GM18507 (cell line): Measurements from ENCODE around the gene TMOD1.
"Not testable (repeated sequence)": the region's sequence is repeated elsewhere in the genome, so short reads cannot be mapped to it uniquely, and the experiment has no call there.

ENCODE experiments used
- DNase-seq: peaks from one replicate; pipeline ENCODE4 v3.0.0; 2011; ENCODE audit warnings: low read depth; ENCODE audit not compliant: insufficient read length; ENCODE audit errors: extremely low spot score
- FAIRE-seq: peaks from 2 replicates; lab custom pipeline; 2011; peaks lifted over from hg19 to GRCh38; lab: Jason Lieb, UNC

The TMOD1 gene

DNA sequence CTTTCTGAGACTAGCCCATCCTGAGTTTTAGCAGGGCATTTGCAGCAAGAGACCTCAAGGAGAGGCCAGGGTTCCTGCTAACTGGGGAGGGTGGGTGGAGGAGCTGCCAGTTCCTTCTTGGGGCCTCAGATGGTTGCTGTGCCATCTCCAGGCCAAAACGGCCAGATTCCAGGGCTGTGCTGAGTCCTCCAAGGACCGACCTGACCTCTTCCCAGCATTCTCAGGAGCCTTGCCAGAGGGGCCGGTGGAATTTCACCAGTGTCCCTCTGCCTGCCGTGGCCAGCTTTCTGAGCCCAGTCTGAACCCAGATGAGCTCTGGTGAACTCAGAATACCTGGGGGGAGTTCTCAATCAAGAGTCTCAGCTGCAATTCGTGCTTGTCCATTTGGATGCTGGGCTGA lies 77.4 kb downstream of the TMOD1 start:
- DNase-seq (no peak), FAIRE-seq (no peak)

DNA sequence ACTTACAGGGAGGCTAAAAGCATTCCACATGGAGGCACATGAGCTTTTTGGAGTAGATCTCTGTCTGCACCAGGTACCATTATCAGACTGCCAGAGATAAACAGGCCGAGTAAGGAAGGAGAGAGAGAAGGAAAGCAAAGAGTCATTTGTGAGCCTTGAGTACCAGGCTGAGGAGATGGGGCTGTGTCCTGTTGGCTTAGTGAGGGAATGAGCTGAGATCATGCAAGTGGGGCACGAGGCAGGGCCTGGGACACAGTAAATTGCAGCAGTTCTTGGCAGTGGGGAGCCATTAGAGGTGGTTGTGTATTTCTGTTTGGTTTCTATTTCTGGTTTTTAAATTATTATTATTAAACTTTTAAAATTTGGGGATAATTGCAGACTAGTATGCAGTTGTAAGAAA lies 78.4 kb downstream of the TMOD1 start:
- DNase-seq (no peak), FAIRE-seq (no peak)

DNA sequence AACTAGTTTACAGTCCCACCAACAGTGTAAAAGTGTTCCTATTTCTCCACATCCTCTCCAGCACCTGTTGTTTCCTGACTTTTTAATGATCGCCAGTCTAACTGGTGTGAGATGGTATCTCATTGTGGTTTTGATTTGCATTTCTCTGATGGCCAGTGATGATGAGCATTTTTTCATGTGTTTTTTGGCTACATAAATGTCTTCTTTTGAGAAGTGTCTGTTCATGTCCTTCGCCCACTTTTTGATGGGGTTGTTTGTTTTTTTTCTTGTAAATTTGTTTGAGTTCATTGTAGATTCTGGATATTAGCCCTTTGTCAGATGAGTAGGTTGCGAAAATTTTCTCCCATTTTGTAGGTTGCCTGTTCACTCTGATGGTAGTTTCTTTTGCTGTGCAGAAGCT lies 80.1 kb downstream of the TMOD1 start:
- DNase-seq, FAIRE-seq: not testable (repeated sequence)

DNA sequence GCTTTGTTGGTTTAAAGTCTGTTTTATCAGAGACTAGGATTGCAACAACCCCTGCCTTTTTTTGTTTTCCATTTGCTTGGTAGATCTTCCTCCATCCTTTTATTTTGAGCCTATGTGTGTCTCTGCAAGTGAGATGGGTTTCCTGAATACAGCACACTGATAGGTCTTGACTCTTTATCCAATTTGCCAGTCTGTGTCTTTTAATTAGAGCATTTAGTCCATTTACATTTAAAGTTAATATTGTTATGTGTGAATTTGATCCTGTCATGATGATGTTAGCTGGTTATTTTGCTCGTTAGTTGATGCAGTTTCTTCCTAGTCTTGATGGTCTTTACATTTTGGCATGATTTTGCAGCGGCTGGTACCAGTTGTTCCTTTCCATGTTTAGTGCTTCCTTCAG lies 83.3 kb downstream of the TMOD1 start:
- DNase-seq, FAIRE-seq: not testable (repeated sequence)

DNA sequence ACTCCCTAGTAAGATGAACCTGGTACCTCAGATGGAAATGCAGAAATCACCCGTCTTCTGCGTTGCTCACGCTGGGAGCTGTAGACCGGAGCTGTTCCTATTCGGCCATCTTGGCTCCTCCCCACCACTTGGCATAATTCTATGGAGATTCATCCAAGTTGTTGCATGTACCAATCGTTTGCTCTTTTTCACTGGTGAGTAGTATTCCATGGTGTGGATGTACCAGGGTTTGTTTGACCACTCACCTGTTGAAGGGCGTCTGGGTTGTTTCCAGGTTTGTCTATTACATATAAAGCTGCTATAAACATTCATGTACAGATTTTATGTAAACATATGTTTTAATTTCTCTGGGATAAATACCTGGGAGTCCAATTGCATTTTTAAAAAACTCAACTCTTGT lies 85.4 kb downstream of the TMOD1 start:
- not testable (repeated sequence) for FAIRE-seq, DNase-seq

DNA sequence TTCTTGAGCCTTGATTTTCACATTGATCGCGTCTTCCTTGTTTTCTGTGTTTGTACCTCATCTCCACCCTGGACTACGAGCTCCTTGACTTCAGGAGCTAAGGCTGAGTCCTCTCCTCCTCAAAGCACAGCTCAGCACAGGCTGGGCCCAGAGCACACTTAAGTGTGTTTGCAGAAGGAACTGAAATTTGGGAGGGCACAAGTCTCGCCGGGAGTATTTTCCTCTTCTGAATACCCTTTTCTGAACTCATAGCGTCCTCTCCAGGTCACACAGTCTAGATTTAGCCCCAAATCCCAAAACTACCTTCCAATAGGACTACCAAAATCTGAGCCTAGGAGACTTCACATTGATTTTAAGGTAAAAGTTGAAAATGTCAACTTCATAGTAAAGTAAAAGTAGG lies 90.1 kb downstream of the TMOD1 start:
- DNase-seq (no peak), FAIRE-seq (no peak)

DNA sequence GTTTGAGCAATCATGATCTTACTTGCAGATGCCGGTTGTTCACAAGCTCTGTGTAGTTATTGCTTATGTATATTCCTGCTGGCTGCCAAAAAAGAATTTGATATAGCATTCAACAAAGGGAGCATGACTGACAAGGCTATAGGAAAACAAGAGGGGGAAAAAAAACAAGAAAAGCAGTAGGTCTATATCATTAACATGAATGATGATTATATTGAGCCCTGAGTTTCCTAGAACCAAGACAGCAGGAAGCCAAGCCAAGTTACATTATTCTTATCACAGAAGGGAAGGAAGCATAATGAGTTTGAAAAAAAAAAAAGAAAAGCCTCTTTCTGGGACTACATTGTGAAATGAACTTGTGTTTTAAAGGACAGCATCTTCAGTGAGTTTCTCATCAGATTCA lies 90.7 kb downstream of the TMOD1 start:
- FAIRE-seq (no peak), DNase-seq (no peak)

DNA sequence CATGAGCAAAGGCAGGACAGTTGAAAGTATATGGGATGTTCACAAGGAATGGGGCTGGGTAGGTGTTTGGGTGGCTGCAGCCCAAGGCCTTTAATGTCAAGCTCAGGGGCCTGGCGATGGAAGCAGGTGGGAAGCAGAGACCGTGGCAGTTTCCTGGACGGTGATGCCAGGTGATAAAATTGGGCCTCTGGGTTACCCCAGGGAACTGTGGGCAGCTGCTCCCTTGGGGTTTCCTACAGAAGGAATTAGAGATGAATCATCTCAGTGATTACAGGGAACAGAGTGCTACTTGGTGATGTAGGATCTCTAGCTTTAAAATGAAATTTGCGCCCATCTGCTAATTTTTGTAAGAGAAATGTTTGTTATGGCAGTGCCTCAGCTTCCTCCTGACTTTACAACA lies 92.5 kb downstream of the TMOD1 start:
- no peak for DNase-seq
- FAIRE-seq, result no peak

DNA sequence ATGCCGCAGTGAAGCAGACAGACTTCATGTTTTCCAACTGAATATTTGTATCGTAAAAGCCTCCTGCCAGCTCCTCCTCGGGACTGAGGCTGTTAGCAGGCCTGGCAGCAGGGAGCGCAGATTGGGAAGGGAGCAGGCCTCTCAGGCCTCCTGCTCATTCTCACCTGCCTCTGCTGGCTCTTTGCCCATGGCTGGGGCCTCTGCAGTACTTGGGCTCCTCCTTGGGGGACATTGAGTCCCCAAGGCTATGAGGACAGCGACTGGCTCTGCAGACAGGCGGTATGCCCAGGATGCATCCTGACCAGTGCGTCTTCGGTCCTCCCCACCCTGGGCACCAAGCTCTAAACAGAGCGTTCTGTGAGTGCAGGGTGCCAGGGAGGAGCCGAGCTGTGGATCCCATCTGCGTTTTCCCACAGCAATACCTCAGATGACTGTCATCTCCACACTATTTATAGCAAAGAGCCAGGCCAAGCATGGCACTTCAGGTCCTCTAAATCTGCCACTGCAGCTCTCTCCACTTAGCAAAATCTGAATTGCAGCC lies 93.0 kb downstream of the TMOD1 start:
- no peak for DNase-seq
- no peak for FAIRE-seq

DNA sequence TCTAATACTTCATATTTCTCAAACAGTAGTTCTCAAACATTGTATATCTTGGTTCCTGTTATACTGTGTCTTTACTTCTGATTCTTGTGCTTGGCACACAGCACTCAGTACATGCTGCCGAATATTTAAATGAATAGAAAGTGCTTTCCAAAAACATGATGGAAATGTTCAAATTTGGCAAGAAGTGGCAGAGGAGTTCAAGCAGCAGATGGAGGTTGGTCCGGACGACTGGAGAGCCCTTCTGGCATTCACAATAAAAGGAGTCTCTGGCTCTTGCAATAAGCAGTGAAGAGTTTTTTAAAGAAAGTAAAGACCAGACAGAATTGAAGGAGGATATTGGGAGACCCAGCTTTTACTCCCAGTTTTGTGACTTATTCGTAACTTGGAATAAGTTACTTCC lies 95.4 kb downstream of the TMOD1 start:
- no peak for FAIRE-seq
- DNase-seq, result no peak

DNA sequence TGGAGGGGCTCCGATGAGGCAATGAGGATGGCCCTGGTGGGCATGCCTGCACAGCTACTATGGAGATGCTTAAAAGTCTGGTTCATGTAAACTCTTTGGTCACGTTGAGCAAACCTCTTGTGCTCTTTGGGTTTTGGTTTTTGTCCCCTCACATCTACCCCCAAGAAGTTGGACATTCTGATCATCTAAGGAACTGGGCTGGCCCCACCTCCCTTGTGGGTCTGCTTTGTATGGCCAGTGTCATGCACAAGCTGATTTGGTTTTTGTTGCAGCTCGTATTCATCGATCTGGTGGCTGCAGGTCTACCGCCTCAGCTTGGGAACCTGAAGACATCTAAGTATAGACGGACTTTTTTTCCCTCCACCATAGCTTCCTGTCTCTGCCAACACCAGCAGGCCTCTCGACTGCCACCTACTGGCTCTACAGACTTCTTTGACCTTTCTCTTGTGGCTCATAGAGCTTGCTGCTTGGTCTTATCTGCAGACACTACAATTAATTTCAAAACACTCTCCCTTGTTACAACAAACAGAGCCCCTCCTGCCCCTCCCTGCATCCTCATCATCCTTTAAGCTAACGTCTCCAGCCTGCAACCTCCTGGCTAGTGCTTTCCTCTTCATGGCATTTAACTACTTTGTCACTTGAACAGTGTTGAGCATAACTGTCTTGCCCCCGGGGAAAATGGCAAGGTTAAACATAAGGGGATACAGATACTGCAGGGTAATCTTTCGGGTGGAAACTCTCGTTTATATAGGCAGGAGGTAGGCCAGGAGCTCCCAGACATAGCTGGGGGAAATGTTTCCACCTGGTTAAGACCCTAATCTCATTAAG lies 97.2 kb downstream of the TMOD1 start:
- FAIRE-seq, result peak; percentile 89
- peak; percentile 48 for DNase-seq

DNA sequence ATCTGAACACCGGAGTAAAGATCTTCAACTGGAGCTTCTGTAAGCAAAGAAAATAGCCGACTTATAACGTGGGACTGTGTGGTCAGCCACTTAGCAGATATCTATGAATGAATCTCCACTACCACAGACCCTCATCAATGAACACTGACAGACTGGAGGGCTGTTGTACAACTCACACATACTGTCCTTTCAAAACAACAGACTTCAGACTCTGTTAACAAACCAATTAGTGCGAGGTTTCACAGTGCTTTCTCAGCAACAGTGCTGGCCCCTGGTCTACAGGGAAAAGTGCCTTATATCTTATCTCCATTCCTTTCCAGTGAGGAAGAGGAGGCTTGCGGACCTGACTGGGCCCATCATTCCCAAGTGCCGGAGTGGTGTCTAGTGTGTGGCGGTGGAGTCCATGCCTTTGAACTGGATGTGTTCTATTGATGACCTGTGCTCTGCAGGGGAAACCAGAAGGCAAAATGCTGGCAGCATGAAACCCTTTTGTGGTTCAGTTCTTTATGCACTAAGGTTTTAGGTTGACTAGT lies 97.9 kb downstream of the TMOD1 start:
- DNase-seq, result no peak
- FAIRE-seq, result no peak

DNA sequence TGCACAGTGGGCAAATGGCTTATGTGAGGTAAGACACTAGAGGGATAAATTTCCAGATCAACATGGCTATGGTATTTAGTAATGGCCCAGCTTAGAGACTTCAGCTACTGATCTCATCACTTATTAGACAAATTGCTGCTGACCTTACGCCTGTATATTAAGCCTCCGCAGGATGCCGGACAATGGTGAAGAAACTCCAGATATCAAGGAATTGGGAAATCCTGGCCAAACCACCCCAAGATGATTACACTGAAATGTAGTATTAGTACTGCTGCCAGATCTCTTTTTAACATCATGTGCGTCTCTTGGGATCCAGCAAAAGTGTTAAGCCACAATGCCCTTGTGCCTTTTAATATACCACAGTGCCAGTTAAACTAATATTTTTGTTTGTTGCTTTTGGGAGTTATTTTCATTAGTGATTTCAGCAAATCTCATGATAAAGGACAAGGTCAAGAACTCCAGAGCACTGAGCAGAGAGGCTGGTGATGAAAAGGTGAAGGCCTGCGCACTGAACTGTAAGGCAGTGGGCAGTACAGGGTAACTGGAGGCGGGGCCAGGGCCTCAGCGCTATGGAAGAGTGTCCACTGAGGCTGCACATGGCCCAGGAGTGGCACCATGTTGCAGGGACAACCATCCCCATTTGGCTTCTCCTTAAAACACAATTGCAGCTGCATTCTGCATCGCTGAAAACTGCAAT lies 99.2 kb downstream of the TMOD1 start:
- DNase-seq (no peak), FAIRE-seq (no peak)

DNA sequence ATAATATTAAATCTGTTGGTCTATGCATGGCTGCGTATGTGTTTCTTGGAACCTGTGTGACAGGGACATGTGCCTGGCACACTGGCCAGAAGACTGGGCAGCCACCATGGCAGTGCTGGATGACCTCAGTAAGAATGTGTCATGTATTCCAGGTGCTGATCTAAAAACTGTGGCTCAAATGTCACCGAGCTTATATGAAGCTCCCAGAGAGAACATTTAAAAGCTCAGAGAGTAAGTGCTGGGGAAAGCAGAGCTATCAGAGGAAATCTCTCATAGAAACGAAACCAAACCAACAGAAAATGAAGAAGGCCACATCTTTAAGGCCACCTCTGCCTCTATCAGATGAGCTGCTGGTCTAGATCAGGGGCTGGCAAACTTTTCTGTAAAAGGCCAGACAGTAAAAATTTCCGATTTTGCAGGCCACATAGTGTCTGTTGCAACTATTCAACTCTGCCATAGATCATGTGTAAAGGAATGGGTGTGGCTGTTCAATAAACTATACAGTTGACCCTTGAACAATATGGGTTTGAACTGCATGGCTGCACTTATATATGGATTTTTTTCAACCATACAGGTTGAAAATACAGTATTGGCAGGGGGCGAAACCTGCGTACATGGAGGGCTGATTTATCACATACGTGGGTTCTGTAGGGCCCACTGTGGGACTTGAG lies 99.9 kb downstream of the TMOD1 start:
- FAIRE-seq (no peak), DNase-seq (no peak)

DNA sequence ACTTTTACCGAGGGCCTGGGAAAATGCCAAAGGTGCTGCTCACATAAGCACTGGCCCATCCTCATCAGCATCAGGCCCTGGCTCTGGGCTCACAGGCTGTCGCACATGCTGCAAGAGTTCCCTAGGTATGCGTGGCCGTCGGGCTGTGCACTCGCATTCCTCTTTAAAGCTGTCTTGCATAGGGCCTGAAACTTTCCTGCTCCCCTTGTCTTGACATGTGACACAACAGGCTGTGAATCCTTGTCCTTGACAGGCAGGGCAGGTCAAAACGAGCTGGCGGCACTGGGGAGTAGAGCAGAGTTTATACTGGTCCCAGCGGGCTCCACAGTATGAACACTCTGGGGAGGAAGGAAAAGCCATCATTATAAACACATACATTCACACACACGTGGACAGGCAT lies 101.0 kb downstream of the TMOD1 start:
- DNase-seq (no peak), FAIRE-seq (no peak)

DNA sequence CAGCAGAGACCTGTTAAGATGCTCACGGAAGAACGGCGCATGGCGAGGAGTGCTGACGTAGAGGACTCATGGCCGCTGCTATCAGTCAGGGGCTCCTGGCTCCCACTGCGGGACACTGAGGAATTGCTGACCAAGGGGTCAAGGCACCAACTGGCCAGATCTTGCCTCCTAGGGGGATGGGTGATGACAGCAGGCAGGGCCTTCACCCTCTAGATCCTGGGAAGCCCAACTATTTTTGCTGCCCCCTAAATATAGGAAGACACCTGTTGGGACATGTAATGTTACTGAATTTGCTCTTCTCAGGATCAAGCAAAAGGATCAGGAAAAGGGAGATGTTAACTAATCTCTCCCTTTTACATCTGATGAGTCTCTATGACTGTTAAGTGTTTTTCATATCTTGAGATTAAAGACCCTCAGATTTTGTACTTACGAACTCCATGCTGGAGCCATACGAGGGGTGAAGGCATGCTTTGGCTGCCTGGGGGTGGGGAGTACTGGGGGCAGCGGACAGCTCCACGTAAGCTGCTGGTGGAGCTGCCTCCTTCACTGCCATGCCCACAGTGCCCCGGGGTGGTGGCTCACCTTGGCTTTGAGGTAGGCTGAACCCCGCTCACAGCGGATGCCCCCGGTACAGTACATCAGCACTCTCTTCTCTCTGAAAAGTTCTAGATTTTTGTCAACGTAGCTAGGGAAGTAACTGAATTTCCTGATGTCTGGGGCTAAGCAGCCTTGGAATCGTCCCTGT lies 103.6 kb downstream of the TMOD1 start:
- FAIRE-seq, result no peak

DNA sequence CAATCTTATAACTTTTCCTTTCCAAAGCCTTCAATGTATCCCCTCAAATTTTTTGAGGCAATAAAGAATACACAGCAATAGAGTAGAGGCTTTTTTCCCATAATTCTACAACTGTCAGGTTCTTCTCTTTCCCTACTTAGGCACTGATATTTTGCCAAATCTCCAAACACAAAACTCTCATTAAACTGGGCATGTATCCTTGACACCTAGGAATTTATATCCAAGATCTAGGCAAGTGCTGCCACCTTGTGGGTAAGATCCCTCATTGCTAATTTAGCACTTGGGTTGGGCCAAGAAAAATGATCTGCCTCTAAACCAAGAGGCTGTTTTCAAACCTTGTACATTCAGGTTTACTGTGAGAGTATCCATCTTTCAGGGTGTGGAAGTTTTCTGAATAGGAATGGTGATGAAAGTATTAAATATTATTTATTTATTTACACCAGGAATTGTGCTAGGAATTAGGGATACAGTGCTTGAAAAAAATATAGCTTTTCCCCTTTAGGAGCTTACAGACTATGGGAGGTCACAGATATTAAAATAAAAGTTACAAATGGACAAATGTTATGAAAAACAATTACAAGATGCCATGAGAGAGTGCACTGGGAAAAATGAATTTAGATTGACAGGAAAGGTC lies 114.1 kb downstream of the TMOD1 start:
- DNase-seq, result no peak
- FAIRE-seq, result peak; percentile 84

More for the DNA sequence above, 103.6 kb downstream of the TMOD1 start:
- DNase-seq, result no peak

DNA sequence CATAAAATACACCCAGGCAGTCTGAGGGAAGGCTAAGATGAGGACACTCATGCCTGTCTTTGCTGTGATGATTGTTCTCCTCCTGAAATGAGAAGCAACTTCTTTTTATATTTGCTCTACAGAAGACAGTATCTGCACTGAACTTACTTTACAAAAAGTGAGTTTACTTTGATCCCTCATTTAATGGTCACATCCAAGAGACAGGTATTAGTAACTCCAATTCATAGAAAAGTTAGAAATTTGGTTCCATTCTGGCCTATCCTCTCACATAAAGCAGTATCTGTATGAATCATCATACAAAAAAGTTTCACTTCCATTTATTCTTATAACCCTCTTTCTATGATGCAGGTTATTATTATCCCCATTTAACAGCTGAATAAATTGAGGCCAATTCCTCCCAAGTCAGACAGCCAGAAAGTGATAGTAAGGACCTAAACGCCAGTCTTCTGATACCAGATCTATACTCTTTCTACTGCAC lies 116.5 kb downstream of the TMOD1 start:
- peak; percentile 51 for FAIRE-seq
- no peak for DNase-seq

DNA sequence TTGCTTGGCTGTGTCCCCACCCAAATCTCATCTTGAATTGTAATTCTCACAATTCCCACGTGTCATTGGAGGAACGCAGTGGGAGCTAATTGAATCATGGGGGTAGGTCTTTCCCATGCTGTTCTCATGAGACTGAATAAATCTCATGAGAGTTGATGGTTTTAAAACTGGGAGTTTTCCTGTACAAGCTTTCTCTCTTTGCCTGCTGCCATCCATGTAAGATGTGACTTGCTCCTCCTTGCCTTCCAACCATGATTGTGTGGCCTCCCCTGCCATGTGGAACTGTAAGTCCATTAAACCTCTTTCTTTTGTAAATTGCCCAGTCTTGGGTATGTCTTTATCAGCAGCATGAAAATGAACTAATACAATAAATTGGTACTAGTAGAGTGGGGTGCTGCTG lies 118.6 kb downstream of the TMOD1 start:
- DNase-seq, FAIRE-seq: not testable (repeated sequence)
